WTC11 (cell line): ENCODE data around the gene EIF4G2.

Experiments
- ATF2 ChIP-seq: sonication (generic); formaldehyde crosslinking; IDR thresholded peaks from 2 replicates; pipeline ENCODE4 v1.8.1; 2022; ENCODE audit warnings: low read depth, missing genetic modification reagents, borderline replicate concordance
- CREM ChIP-seq: sonication (generic); formaldehyde crosslinking; IDR thresholded peaks from 2 replicates; pipeline ENCODE4 v1.8.1; 2022; ENCODE audit warnings: mild to moderate bottlenecking, missing genetic modification reagents, moderate library complexity
- CTCF ChIP-seq: fragments of 200-600 bp; IDR thresholded peaks from 2 replicates; pipeline ENCODE4 v1.8.0; 2022; ENCODE audit warnings: antibody characterized with exemption
- ELF4 ChIP-seq: sonication (generic); formaldehyde crosslinking; IDR thresholded peaks from 2 replicates; pipeline ENCODE4 v1.8.1; 2022; ENCODE audit warnings: low read depth, mild to moderate bottlenecking, moderate library complexity, missing genetic modification reagents
- ERG ChIP-seq: fragments of 250-450 bp; sonication (Bioruptor Pico); IDR thresholded peaks from 2 replicates; pipeline ENCODE4 v1.8.0; 2021; ENCODE audit warnings: mild to moderate bottlenecking
- FOXJ3 ChIP-seq: sonication (generic); formaldehyde crosslinking; IDR thresholded peaks from 2 replicates; pipeline ENCODE4 v1.9.0; 2021; ENCODE audit warnings: missing genetic modification reagents, mild to moderate bottlenecking, borderline replicate concordance
- NFATC4 ChIP-seq: fragments of 250-450 bp; sonication (Bioruptor Pico); IDR thresholded peaks from 2 replicates; pipeline ENCODE4 v1.9.0; 2021; ENCODE audit warnings: mild to moderate bottlenecking
- SP1 ChIP-seq: sonication (generic); formaldehyde crosslinking; conservative IDR thresholded peaks from 2 replicates; pipeline ENCODE4 v1.8.1; 2022; ENCODE audit warnings: missing genetic modification reagents
- ZBTB43 ChIP-seq: sonication (generic); formaldehyde crosslinking; IDR thresholded peaks from 2 replicates; pipeline ENCODE4 v1.8.1; 2023; ENCODE audit warnings: mild to moderate bottlenecking, missing genetic modification reagents
- ZNF219 ChIP-seq: sonication (generic); formaldehyde crosslinking; IDR thresholded peaks from 2 replicates; pipeline ENCODE4 v1.8.0; 2023; ENCODE audit warnings: missing genetic modification reagents, mild to moderate bottlenecking, borderline replicate concordance
- TF ChIP-seq, protein P1 (sequence below): sonication (generic); formaldehyde crosslinking; IDR thresholded peaks from 2 replicates; pipeline ENCODE4 v1.8.0; 2023; ENCODE audit warnings: missing genetic modification reagents
- TF ChIP-seq, protein P2 (sequence below): sonication (generic); formaldehyde crosslinking; IDR thresholded peaks from 2 replicates; pipeline ENCODE4 v1.8.0; 2022; ENCODE audit warnings: mild to moderate bottlenecking, missing genetic modification reagents

- TF ChIP-seq CREM (CRISPR knock-in tag): no peak
- TF ChIP-seq CTCF: no peak
- TF ChIP-seq FOXJ3 (CRISPR knock-in tag): no peak
- TF ChIP-seq NFATC4 (CRISPR knock-in tag): no peak
- TF ChIP-seq, protein P1, sequence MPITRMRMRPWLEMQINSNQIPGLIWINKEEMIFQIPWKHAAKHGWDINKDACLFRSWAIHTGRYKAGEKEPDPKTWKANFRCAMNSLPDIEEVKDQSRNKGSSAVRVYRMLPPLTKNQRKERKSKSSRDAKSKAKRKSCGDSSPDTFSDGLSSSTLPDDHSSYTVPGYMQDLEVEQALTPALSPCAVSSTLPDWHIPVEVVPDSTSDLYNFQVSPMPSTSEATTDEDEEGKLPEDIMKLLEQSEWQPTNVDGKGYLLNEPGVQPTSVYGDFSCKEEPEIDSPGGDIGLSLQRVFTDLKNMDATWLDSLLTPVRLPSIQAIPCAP (CRISPR knock-in tag): no peak
- TF ChIP-seq ATF2 (CRISPR knock-in tag): no peak
- no peak for TF ChIP-seq SP1 (CRISPR knock-in tag)
- no peak for TF ChIP-seq ZNF219 (CRISPR knock-in tag)
- TF ChIP-seq, protein P2, sequence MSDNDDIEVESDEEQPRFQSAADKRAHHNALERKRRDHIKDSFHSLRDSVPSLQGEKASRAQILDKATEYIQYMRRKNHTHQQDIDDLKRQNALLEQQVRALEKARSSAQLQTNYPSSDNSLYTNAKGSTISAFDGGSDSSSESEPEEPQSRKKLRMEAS (CRISPR knock-in tag): no peak
- TF ChIP-seq ERG (CRISPR knock-in tag): no peak
- no peak for TF ChIP-seq ZBTB43 (CRISPR knock-in tag)
- no peak for TF ChIP-seq ELF4 (CRISPR knock-in tag)
Observed at GRCh38 chr11:10785146-10785474, 23.6 kb downstream of the EIF4G2 start.
